Panc1 (cell line): ENCODE measurements around the gene PYGO1.

Source experiments
- POLR2AphosphoS5 ChIP-seq: IDR thresholded peaks from 2 replicates; pipeline ENCODE4 v1.6.1; 2012; ENCODE audit warnings: mild to moderate bottlenecking, low read depth, low read length, moderate library complexity
- TCF7L2 ChIP-seq: IDR thresholded peaks from 2 replicates; pipeline ENCODE4 v1.6.1; 2011; ENCODE audit warnings: mild to moderate bottlenecking, low read depth, low read length, inconsistent platforms
- TF ChIP-seq, protein P1 (sequence below): fragments of 450-650 bp; IDR thresholded peaks from 2 replicates; pipeline ENCODE4 v1.5.1; 2017; ENCODE audit warnings: mild to moderate bottlenecking
- TF ChIP-seq, protein P2 (sequence below), 2 experiments: IDR thresholded peaks; 2 replicates each; pipeline ENCODE4 v1.6.1; 2011 to 2012; ENCODE audit warnings: low read depth in 2 of 2, control low read depth in 1 of 2, low read length in 1 of 2, mild to moderate bottlenecking in 1 of 2, moderate library complexity in 1 of 2; ENCODE audit not compliant: insufficient read depth in 1 of 2

GRCh38 chr15:55515991-55516776 is 72.0 kb downstream of the PYGO1 start:
- TF ChIP-seq, protein P1, sequence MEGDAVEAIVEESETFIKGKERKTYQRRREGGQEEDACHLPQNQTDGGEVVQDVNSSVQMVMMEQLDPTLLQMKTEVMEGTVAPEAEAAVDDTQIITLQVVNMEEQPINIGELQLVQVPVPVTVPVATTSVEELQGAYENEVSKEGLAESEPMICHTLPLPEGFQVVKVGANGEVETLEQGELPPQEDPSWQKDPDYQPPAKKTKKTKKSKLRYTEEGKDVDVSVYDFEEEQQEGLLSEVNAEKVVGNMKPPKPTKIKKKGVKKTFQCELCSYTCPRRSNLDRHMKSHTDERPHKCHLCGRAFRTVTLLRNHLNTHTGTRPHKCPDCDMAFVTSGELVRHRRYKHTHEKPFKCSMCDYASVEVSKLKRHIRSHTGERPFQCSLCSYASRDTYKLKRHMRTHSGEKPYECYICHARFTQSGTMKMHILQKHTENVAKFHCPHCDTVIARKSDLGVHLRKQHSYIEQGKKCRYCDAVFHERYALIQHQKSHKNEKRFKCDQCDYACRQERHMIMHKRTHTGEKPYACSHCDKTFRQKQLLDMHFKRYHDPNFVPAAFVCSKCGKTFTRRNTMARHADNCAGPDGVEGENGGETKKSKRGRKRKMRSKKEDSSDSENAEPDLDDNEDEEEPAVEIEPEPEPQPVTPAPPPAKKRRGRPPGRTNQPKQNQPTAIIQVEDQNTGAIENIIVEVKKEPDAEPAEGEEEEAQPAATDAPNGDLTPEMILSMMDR = no peak
- TF ChIP-seq, protein P2, sequence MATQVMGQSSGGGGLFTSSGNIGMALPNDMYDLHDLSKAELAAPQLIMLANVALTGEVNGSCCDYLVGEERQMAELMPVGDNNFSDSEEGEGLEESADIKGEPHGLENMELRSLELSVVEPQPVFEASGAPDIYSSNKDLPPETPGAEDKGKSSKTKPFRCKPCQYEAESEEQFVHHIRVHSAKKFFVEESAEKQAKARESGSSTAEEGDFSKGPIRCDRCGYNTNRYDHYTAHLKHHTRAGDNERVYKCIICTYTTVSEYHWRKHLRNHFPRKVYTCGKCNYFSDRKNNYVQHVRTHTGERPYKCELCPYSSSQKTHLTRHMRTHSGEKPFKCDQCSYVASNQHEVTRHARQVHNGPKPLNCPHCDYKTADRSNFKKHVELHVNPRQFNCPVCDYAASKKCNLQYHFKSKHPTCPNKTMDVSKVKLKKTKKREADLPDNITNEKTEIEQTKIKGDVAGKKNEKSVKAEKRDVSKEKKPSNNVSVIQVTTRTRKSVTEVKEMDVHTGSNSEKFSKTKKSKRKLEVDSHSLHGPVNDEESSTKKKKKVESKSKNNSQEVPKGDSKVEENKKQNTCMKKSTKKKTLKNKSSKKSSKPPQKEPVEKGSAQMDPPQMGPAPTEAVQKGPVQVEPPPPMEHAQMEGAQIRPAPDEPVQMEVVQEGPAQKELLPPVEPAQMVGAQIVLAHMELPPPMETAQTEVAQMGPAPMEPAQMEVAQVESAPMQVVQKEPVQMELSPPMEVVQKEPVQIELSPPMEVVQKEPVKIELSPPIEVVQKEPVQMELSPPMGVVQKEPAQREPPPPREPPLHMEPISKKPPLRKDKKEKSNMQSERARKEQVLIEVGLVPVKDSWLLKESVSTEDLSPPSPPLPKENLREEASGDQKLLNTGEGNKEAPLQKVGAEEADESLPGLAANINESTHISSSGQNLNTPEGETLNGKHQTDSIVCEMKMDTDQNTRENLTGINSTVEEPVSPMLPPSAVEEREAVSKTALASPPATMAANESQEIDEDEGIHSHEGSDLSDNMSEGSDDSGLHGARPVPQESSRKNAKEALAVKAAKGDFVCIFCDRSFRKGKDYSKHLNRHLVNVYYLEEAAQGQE (IDR thresholded peaks at IDR 0.05; ENCODE audit: insufficient read depth in 1 of 2, low read depth in 2 of 2, low read length in 1 of 2) = no peak
- TF ChIP-seq POLR2AphosphoS5 (no peak), TCF7L2 (no peak)
